Left renal pelvis (tissue), 4 donors: ENCODE data around the gene C12orf56. TPM values are rescaled to one million over a fixed set of nuclear protein-coding genes. Genes with fewer than 3 reads are reported as not detected.
A peak's percentile ranks its signal among the peaks of the same experiment; 100 is the strongest.
"Not testable (repeated sequence)": the region's sequence is repeated elsewhere in the genome, so short reads cannot be mapped to it uniquely, and the experiment has no call there.

ENCODE experiments used
- DNase-seq, 4 donors: peaks; one replicate each; pipeline ENCODE4 v3.0.0-alpha.2; 2013; ENCODE audit warnings: low read depth in 4 of 4, low spot score in 3 of 4
- polyA plus RNA-seq, 4 donors: library from polyadenylated mRNA; unstranded; fragments of 120-200 nt; gene quantifications; one replicate each; pipeline ENCODE4 v1.2.1, GENCODE V29; 2013; ENCODE audit not compliant: insufficient read length in 4 of 4

C12orf56 gene
- polyA plus RNA-seq, 4 donors, result 0.20 to 2.0 (median 0.99) TPM

- no peak for DNase-seq
These were observed 137.9 kb downstream of the C12orf56 start for GRCh38 chr12:64252681-64253080.

- no peak for DNase-seq
These were observed 146.7 kb downstream of the C12orf56 start for GRCh38 chr12:64243809-64244208.

GRCh38 chr12:64240781-64241180 lies 149.8 kb downstream of the C12orf56 start:
- no peak for DNase-seq

GRCh38 chr12:64237382-64237781 lies 153.2 kb downstream of the C12orf56 start:
- no peak for DNase-seq

GRCh38 chr12:64236549-64236948 lies 154.0 kb downstream of the C12orf56 start:
- no peak for DNase-seq

GRCh38 chr12:64232196-64232595 lies 158.4 kb downstream of the C12orf56 start:
- DNase-seq, result no peak

- no peak for DNase-seq
These were observed 160.8 kb downstream of the C12orf56 start for GRCh38 chr12:64229796-64230195.

GRCh38 chr12:64229240-64229639 lies 161.3 kb downstream of the C12orf56 start:
- no peak for DNase-seq

GRCh38 chr12:64225626-64226025 lies 164.9 kb downstream of the C12orf56 start:
- DNase-seq, result no peak

GRCh38 chr12:64222009-64222765 lies 168.4 kb downstream of the C12orf56 start, which contains the start of gene KICS2:
TSS of gene KICS2 (minus strand) at chr12:64222296. CDS start at chr12:64222237, 59 bp downstream.
- peak; percentile 82 to 88 (median 86) for DNase-seq

GRCh38 chr12:64221651-64222008 lies 168.9 kb downstream of the C12orf56 start:
- DNase-seq, result peak; percentile 53 to 67 (median 65)

- DNase-seq, result no peak
These were observed 170.5 kb downstream of the C12orf56 start for GRCh38 chr12:64220046-64220445.

- DNase-seq, result no peak
These were observed 171.4 kb downstream of the C12orf56 start for GRCh38 chr12:64219145-64219544.

- no peak for DNase-seq
These were observed 172.0 kb downstream of the C12orf56 start for GRCh38 chr12:64218597-64218996.

GRCh38 chr12:64217643-64218042 lies 172.9 kb downstream of the C12orf56 start:
- DNase-seq, result not testable (repeated sequence)

GRCh38 chr12:64216239-64216638 lies 174.3 kb downstream of the C12orf56 start:
- DNase-seq, result no peak

Other genes starting within 250 kb of the C12orf56 start
- 1 to 10 TPM; 2.7 to 6.6 (median 5.7) TPM for gene KICS2, start 168.5 kb downstream of the C12orf56 start, polyA plus RNA-seq
- gene XPOT, start 13.6 kb upstream of the C12orf56 start, polyA plus RNA-seq, result 10 to 100 TPM; 58.1 to 73.1 (median 66.3) TPM
- gene TBK1, start 61.4 kb upstream of the C12orf56 start, polyA plus RNA-seq, result 10 to 100 TPM; 20.6 to 26.9 (median 24.1) TPM
- gene RASSF3, start 219.7 kb upstream of the C12orf56 start, polyA plus RNA-seq, result 10 to 100 TPM; 18.4 to 29.2 (median 22.5) TPM